Measurements from ENCODE around the gene DYNLL2.

- TF ChIP-seq ELK1 (IDR thresholded peaks at IDR 0.05; ENCODE audit: low read depth, low read length) = no peak
- no peak for TF ChIP-seq POLR2AphosphoS2 (conservative IDR thresholded peaks at IDR 0.05; ENCODE audit: low read length)
- no peak for TF ChIP-seq NFE2L2 (conservative IDR thresholded peaks at IDR 0.05; ENCODE audit: low read length)
- no peak for TF ChIP-seq CTCF (IDR thresholded peaks at IDR 0.05)
- no peak for TF ChIP-seq REST (IDR thresholded peaks at IDR 0.05)
- no peak for TF ChIP-seq CBX2 (IDR thresholded peaks at IDR 0.05; ENCODE audit: borderline replicate concordance, low read depth)
- TF ChIP-seq HES2 (IDR thresholded peaks at IDR 0.05) = no peak
- no peak for TF ChIP-seq HMGXB4 (CRISPR knock-in tag; IDR thresholded peaks at IDR 0.05; ENCODE audit: borderline replicate concordance)
- no peak for TF ChIP-seq CEBPB (IDR thresholded peaks at IDR 0.05)
- TF ChIP-seq RFX5 (IDR thresholded peaks at IDR 0.05) = no peak
Observed at GRCh38 chr17:58054641-58055040, 28.6 kb upstream of the DYNLL2 start.
